ENCODE measurements around the gene BRIX1. TPM values are rescaled to one million over a fixed set of nuclear protein-coding genes. Genes with fewer than 3 reads are reported as not detected.

BRIX1 gene
- total RNA-seq, 2 experiments from 2014 or later, result 65.3 to 75.6 TPM

DNA sequence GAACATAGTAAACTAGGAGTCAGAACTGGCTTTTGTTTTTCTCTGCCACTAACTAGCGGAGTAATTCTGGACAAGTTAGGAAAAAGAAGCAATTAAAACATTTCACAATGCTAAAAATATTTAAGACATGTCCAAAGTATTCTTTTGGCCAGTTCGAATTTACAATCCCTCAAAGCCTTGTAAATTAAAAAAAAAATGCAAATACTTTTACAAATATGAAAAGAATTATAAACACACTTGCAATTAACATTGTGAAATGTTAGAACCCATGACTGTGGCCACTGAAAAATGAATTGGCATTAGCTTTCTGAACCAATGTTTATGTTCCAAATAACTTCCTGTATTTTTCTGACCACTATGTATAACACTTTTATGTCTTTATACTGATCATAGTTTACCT is 2.4 kb upstream of the BRIX1 start:
- ChIA-PET POLR2A (interaction anchor here (1.0 kb wide), 1 partner anchor 11 kb away, joined by 3 read pairs; no protein-coding TSS in a partner anchor), CTCF (ENCODE audit: unreplicated experiment) (no interaction called here)
- Histone ChIP-seq H3K27ac (ENCODE audit: low read depth, low read length, poor library complexity, severe bottlenecking) (no peak overlapping the region), H3K4me3 (ENCODE audit: low read depth, low read length, poor library complexity, severe bottlenecking) (peak overlapping the region; percentile 86), H3K9me3 (ENCODE audit: low read length) (no peaks in the 10 kb centered on the region), H2AFZ (ENCODE audit: low read length) (no peak overlapping the region), H3K79me2 (ENCODE audit: insufficient read depth, low read depth, low read length) (peaks cover 70% of the 10 kb centered on the region), H3K4me1 (ENCODE audit: insufficient read depth, low read length, poor library complexity, severe bottlenecking) (peaks cover 18% of the 10 kb centered on the region), H3K4me2 (ENCODE audit: low read length) (peak overlapping the region; percentile 81), H4K20me1 (ENCODE audit: insufficient read depth, low read length) (peaks cover 15% of the 10 kb centered on the region; the same call in 1 of the 2 replicates), H3K36me3 (ENCODE audit: insufficient read depth, low read length) (peaks cover 73% of the 10 kb centered on the region), H3K9me2 (ENCODE audit: insufficient read depth, low read length) (no peaks in the 10 kb centered on the region)
- intact Hi-C loops (cut with micrococcal nuclease; ENCODE audit: unreplicated experiment), result loop anchor here (10.0 kb wide), 2 partner anchors 1468 to 1962 kb away; partner anchors contain the start of genes NIPBL and TARS1
- DNase-seq (ENCODE audit: low spot score), result no peak
- no TSS peak for BruUV-seq (replicated peaks)
- TF ChIP-seq, protein P1, sequence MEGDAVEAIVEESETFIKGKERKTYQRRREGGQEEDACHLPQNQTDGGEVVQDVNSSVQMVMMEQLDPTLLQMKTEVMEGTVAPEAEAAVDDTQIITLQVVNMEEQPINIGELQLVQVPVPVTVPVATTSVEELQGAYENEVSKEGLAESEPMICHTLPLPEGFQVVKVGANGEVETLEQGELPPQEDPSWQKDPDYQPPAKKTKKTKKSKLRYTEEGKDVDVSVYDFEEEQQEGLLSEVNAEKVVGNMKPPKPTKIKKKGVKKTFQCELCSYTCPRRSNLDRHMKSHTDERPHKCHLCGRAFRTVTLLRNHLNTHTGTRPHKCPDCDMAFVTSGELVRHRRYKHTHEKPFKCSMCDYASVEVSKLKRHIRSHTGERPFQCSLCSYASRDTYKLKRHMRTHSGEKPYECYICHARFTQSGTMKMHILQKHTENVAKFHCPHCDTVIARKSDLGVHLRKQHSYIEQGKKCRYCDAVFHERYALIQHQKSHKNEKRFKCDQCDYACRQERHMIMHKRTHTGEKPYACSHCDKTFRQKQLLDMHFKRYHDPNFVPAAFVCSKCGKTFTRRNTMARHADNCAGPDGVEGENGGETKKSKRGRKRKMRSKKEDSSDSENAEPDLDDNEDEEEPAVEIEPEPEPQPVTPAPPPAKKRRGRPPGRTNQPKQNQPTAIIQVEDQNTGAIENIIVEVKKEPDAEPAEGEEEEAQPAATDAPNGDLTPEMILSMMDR (conservative IDR thresholded peaks at IDR 0.05; ENCODE audit: low read length), result no peak
- TF ChIP-seq EZH2phosphoT487 (IDR thresholded peaks at IDR 0.05; ENCODE audit: borderline replicate concordance, low read depth, low read length), result no peak

DNA sequence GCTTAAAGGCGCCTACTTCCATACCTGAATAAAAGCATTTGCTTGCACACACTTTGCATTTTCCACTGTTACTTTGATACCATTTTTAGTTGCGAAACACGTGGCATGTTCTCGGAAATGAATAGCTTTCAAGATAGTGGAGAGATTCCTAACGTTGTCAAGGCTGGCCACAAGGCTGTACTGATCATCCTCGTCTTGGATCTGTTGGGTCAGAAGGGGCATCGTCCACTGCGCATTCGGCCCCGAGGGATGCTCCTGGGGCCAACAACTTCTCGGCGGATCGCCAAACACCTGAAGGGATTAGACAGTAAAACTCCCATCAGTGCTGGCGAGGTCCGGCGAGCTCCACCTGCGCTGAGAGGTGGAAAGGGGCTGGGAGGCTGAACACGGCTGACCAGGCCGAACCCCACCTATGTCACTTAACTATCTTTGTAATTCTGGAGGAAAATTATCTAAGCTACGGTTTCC is 806 bp upstream of the BRIX1 start:
- POLR2A ChIA-PET, result interaction anchor here (0.8 to 5.0 kb wide), 13 partner anchors 8 to 391 kb away, joined by 3 to 102 read pairs (median 5); partner anchors contain the start of genes DNAJC21 and TTC23L

More for the DNA sequence above, 806 bp upstream of the BRIX1 start:
- peak overlapping the region; percentile 48; the same call in 1 of the 2 replicates for H2AFZ ChIP-seq (ENCODE audit: low read length)
- peak overlapping the region; percentile 79 for H3K27ac ChIP-seq (ENCODE audit: low read depth, low read length, poor library complexity, severe bottlenecking)
- H3K9me3 ChIP-seq (ENCODE audit: low read length), result no peaks in the 10 kb centered on the region
- H3K4me2 ChIP-seq (ENCODE audit: low read length), result peak overlapping the region; percentile 81
- intact Hi-C loops (cut with micrococcal nuclease; ENCODE audit: unreplicated experiment), result loop anchor here (1.0 to 10.0 kb wide), 7 partner anchors 15 to 1960 kb away; partner anchors contain the start of genes DNAJC21, LMBRD2, NIPBL and SKP2
- peaks cover 86% of the 10 kb centered on the region for H3K79me2 ChIP-seq (ENCODE audit: insufficient read depth, low read depth, low read length)
- H3K36me3 ChIP-seq (ENCODE audit: insufficient read depth, low read length), result peaks cover 74% of the 10 kb centered on the region
- no peaks in the 10 kb centered on the region for H3K9me2 ChIP-seq (ENCODE audit: insufficient read depth, low read length)
- peak; percentile 44 for DNase-seq (ENCODE audit: low spot score)
- CTCF ChIA-PET (ENCODE audit: unreplicated experiment), result interaction anchor here (1.6 kb wide), 1 partner anchor 15 kb away, joined by 9 read pairs; the partner anchor contains the start of gene DNAJC21
- H4K20me1 ChIP-seq (ENCODE audit: insufficient read depth, low read length), result peaks cover 15% of the 10 kb centered on the region; the same call in 1 of the 2 replicates
- BruUV-seq (replicated peaks), result no TSS peak
- H3K4me1 ChIP-seq (ENCODE audit: insufficient read depth, low read length, poor library complexity, severe bottlenecking), result peaks cover 27% of the 10 kb centered on the region
- H3K4me3 ChIP-seq (ENCODE audit: low read depth, low read length, poor library complexity, severe bottlenecking), result peak overlapping the region; percentile 86
- TF ChIP-seq EZH2phosphoT487 (IDR thresholded peaks at IDR 0.05; ENCODE audit: borderline replicate concordance, low read depth, low read length), result no peak
- TF ChIP-seq, protein P1 (conservative IDR thresholded peaks at IDR 0.05; ENCODE audit: low read length), result no peak
